ENCODE measurements around the gene RAB8B. TPM values are rescaled to one million over a fixed set of nuclear protein-coding genes. Genes with fewer than 3 reads are reported as not detected.

Gene RAB8B
- total RNA-seq, 4 donors from 2014 or later: 18.7 to 41.0 (median 35.5) TPM

DNA sequence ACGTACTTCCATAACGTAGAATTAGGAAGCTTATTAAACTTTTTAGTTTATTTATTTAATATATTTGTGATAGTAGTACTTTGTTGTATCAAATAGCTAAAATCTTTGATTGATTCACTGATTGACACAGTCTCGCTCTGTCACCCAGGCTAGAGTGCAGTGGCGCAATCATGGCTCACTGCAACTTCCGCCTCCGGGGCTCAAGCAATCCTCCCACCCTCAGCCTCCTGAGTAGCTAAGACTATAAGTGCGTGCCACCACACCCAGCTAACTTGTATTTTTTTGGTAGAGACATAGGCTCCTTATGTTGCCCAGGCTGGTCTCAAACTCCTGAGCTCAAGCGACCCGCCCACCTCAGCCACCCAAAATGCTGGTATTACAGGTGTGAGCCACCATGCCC, 93.7 kb downstream of the RAB8B start:
- peaks cover 9 to 59% (median 32%) of the 10 kb centered on the region in 4 donors for H3K36me3 ChIP-seq
- DNase-seq (ENCODE audit: extremely low spot score): no peak
- no peak for TF ChIP-seq POLR2A (IDR thresholded peaks at IDR 0.05; ENCODE audit: low read depth)
- TF ChIP-seq, protein P1, sequence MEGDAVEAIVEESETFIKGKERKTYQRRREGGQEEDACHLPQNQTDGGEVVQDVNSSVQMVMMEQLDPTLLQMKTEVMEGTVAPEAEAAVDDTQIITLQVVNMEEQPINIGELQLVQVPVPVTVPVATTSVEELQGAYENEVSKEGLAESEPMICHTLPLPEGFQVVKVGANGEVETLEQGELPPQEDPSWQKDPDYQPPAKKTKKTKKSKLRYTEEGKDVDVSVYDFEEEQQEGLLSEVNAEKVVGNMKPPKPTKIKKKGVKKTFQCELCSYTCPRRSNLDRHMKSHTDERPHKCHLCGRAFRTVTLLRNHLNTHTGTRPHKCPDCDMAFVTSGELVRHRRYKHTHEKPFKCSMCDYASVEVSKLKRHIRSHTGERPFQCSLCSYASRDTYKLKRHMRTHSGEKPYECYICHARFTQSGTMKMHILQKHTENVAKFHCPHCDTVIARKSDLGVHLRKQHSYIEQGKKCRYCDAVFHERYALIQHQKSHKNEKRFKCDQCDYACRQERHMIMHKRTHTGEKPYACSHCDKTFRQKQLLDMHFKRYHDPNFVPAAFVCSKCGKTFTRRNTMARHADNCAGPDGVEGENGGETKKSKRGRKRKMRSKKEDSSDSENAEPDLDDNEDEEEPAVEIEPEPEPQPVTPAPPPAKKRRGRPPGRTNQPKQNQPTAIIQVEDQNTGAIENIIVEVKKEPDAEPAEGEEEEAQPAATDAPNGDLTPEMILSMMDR (IDR thresholded peaks at IDR 0.05): no peak
- no peak for TF ChIP-seq EP300 (IDR thresholded peaks at IDR 0.05)
- TF ChIP-seq POLR2AphosphoS5 (IDR thresholded peaks at IDR 0.05): no peak
- WGBS: 79% methylated on average over 9 of the region's 9 CpGs
- no peak overlapping the region for H3K4me3 ChIP-seq
- intact Hi-C loops (cut with DNase I): loop anchor here (10.0 kb wide), 1 partner anchor 322 kb away; no protein-coding TSS in a partner anchor
- no peaks in the 10 kb centered on the region for H3K9me3 ChIP-seq
- H3K27me3 ChIP-seq: no peaks in the 10 kb centered on the region
- no peak overlapping the region for H3K27ac ChIP-seq (replicated peaks in 1 of 4)
- H3K4me1 ChIP-seq: peaks cover 3 to 9% (median 7%) of the 10 kb centered on the region in 4 donors

DNA sequence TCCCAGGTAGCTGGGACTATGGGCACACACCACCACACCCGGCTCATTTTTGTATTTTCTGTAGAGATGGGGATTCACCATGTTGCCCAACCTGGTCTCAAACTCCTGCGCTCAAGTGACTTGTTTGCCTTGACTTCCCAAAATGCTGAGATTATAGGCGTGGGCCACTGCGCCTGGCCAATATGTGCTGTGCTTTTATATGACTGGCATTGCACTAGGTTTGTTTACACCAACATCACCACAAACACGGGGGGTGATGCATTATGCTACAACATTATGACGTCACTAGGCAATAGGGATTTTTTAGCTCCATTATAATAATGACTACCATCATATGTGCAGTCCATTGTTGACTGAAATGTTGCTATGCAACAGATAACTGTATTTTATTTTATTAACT, 94.9 kb downstream of the RAB8B start:
- TF ChIP-seq EP300 (IDR thresholded peaks at IDR 0.05) (no peak), POLR2A (IDR thresholded peaks at IDR 0.05; ENCODE audit: low read depth) (no peak), POLR2AphosphoS5 (IDR thresholded peaks at IDR 0.05) (no peak)
- TF ChIP-seq, protein P1 (IDR thresholded peaks at IDR 0.05): no peak
- no peak overlapping the region for H3K4me3 ChIP-seq
- WGBS: 93% methylated on average over 5 of the region's 6 CpGs
- H3K27me3 ChIP-seq: no peaks in the 10 kb centered on the region
- H3K36me3 ChIP-seq: peaks cover 9 to 61% (median 32%) of the 10 kb centered on the region in 4 donors
- H3K4me1 ChIP-seq: peaks cover 0 to 9% (median 6%) of the 10 kb centered on the region in 4 donors
- no peak for DNase-seq (ENCODE audit: extremely low spot score)
- intact Hi-C loops (cut with DNase I): loop anchor here (10.0 kb wide), 1 partner anchor 320 kb away; no protein-coding TSS in a partner anchor
- H3K9me3 ChIP-seq: no peaks in the 10 kb centered on the region
- no peak overlapping the region for H3K27ac ChIP-seq (replicated peaks in 1 of 4)

DNA sequence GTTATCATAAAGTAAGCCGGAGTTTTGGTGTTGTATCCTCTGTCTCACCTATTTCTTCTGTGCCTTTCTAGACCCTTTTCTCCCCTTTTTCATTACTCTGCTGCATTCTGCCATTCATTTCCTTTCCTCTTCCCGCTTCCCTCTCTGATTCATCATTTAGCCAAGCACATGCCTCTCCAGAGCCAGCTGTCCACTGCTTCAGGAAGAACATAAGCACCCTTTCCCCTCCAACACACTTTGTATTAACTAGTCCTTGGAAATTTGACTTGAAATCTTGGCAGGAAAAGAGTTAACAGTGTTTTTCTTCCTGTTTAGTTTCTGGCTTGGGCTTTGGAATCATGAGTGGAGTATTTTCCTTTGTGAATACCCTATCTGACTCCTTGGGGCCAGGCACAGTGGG, 97.7 kb downstream of the RAB8B start:
- intact Hi-C loops (cut with DNase I): loop anchor here (2.0 to 10.0 kb wide), 2 partner anchors 116 to 318 kb away; no protein-coding TSS in a partner anchor
- Histone ChIP-seq H3K27ac (replicated peaks in 1 of 4) (no peak overlapping the region), H3K36me3 (peaks cover 9 to 54% (median 26%) of the 10 kb centered on the region in 4 donors)

DNA sequence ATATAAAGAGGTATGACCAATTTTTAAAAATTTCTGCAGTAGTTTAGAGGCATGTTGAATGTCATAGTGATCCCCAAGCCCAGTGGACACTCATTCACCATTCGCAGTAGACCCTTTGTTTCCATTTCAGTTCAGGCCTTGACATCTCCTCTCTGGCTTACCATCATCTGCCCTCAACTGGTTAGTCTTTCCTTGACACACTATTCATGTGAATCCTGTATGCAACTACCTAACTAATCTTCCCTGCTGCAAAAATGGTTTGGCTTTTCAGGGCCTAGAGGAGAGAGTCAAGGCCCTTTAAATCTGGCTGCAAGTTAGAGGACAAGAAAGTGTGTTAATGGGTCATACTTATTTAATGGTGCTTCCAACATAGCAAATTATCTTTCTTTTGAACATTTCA, 98.9 kb downstream of the RAB8B start:
- peaks cover 9 to 13% (median 10%) of the 10 kb centered on the region in 4 donors for H3K4me1 ChIP-seq
- DNase-seq (ENCODE audit: extremely low spot score): no peak
- TF ChIP-seq, protein P1 (IDR thresholded peaks at IDR 0.05): no peak
- TF ChIP-seq POLR2A (IDR thresholded peaks at IDR 0.05; ENCODE audit: low read depth) (no peak), POLR2AphosphoS5 (IDR thresholded peaks at IDR 0.05) (no peak), EP300 (IDR thresholded peaks at IDR 0.05) (no peak)
- WGBS: 76% methylated on average over 1 of the region's 1 CpG
- H3K27me3 ChIP-seq: no peaks in the 10 kb centered on the region
- H3K4me3 ChIP-seq: no peak overlapping the region
- H3K9me3 ChIP-seq: no peaks in the 10 kb centered on the region
- intact Hi-C loops (cut with DNase I): loop anchor here (10.0 kb wide), 1 partner anchor 316 kb away; no protein-coding TSS in a partner anchor
- H3K27ac ChIP-seq (replicated peaks in 1 of 4): no peak overlapping the region
- H3K36me3 ChIP-seq: peaks cover 9 to 62% (median 26%) of the 10 kb centered on the region in 4 donors

More for the DNA sequence above, 97.7 kb downstream of the RAB8B start:
- no peak for DNase-seq (ENCODE audit: extremely low spot score)
- H3K4me1 ChIP-seq: peaks cover 9 to 13% (median 10%) of the 10 kb centered on the region in 4 donors
- no peaks in the 10 kb centered on the region for H3K9me3 ChIP-seq
- H3K27me3 ChIP-seq: no peaks in the 10 kb centered on the region
- no peak overlapping the region for H3K4me3 ChIP-seq
- TF ChIP-seq EP300 (IDR thresholded peaks at IDR 0.05) (no peak), POLR2AphosphoS5 (IDR thresholded peaks at IDR 0.05) (no peak), POLR2A (IDR thresholded peaks at IDR 0.05; ENCODE audit: low read depth) (no peak)
- TF ChIP-seq, protein P1 (IDR thresholded peaks at IDR 0.05): no peak
- WGBS: 74% methylated on average over 2 of the region's 2 CpGs
